DMS114 treated with DMSO at 0.1 percent for 48 hours (cell line): ENCODE measurements around the gene PARD3.

Experiments used
- DNase-seq: peaks from one replicate; lab custom pipeline; 2025; ENCODE audit not compliant: unreplicated experiment; lab: John Stamatoyannopoulos, UW

Gene PARD3

GRCh38 chr10:34627741-34628140 is 187.4 kb downstream of the PARD3 start:
- DNase-seq = no peak

- DNase-seq = no peak
Observed at GRCh38 chr10:34627331-34627730, 187.8 kb downstream of the PARD3 start.

GRCh38 chr10:34626158-34626880 is 188.8 kb downstream of the PARD3 start:
- no peak for DNase-seq

GRCh38 chr10:34624323-34625153 is 190.6 kb downstream of the PARD3 start:
- no peak for DNase-seq

DNA sequence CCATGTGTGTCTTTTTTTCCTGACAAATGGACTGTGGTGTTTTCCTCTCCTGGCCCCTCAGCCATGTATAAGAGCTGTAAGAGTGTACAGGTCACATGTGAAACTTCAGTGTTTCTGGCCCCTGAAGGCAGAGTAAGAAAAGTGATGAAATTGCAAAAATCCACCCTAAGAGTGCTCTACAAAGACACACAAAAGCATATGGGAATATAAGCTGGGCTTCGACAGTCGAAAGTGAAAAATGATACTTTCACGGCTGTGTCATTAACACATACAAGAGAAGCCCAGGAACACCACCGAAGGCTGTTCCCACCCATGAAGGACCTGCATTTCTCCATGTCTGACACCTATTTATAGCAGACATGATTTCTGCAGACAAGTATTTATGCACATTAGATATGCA is 192.2 kb downstream of the PARD3 start:
- no peak for DNase-seq

GRCh38 chr10:34618611-34619010 is 196.5 kb downstream of the PARD3 start:
- DNase-seq = no peak

DNA sequence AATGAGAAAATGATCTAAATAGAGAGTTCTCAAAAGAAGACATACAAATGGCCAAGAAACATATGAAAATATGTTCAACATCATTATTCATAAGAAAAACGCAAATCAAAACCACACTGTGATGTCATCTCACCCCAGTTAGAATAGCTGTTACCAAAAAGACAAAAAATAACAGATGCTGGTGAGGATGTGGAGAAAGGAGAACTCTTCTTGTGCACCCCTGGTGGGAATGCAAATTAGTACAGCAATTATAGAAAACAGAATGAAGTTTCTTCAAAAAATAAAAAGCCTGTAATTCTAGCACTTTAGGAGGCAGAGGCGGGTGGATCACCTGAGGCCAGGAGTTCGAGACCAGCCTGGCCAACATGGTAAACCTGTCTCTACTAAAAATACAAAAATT is 199.3 kb downstream of the PARD3 start:
- no peak for DNase-seq

- no peak for DNase-seq
Observed at GRCh38 chr10:34613491-34613890, 201.6 kb downstream of the PARD3 start.

- DNase-seq = no peak
Observed at GRCh38 chr10:34612938-34613337, 202.2 kb downstream of the PARD3 start.

GRCh38 chr10:34612446-34612845 is 202.7 kb downstream of the PARD3 start:
- no peak for DNase-seq

DNA sequence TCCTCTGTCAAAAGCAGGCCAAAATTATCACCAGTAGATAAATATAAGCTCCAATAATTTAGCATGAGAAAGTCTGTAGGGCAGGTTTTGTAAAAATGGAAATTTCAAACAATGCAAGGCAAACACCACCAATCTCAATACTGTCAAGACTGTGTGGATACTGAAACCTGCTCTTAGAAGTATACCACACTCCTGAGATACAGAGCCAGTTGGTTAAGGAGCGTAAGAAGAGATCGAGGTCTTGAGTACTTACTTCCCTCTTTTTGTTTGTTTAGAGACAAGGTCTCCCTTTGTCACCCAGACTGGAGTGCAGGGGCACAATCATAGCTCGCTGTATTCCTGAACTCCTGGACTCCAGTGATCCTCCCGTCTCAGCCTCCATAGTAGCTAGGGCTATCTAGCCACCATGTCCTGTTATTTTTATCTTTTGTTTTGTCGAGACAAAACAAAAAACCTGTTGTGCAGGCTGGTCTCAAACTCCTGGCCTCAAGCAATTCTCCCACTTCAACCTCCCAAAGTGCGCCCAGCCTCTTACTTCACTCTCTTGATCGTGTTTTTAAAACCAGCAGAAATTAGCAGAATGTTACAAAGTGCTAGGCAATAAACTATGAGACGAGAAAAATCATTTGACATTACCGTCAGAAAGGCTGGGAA is 205.7 kb downstream of the PARD3 start:
- no peak for DNase-seq

DNA sequence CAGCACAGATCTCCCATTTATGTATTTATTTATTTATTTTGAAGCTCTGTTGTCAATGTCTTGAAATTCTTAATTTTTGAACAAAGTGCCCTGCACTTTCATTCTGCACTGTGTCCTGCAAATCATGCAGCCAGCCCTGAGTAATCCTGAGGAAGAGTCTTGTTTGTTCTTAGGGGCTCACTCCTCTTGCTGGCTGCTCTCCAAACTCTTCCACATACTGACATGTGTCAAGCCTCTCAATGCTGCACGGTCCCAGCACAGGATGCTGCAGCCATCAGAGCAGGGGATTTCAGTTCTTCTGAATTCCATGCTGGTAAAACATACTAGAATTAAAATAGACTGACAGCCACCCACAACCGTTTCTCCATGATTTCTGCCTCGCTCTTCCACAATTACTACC is 207.2 kb downstream of the PARD3 start:
- no peak for DNase-seq

GRCh38 chr10:34606890-34607289 is 208.2 kb downstream of the PARD3 start:
- DNase-seq = no peak

DNA sequence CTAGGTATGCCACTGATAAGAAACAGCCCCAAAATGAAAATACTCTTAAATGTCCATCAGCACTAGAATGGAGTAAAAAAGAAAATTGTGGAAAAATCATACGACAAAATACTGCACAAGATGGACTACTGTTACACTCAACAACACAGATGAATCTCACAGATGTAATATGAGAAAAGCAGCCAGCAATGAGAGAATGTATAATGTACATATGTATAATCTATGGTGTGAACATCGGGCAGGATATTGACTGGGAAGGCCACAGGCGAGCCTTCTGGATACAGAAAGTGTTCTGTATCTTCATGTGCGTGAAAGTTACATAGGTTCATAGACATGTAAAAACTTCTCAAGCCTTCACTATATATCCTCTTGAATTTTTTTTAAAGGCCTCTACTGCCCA is 212.6 kb downstream of the PARD3 start:
- DNase-seq = no peak

DNA sequence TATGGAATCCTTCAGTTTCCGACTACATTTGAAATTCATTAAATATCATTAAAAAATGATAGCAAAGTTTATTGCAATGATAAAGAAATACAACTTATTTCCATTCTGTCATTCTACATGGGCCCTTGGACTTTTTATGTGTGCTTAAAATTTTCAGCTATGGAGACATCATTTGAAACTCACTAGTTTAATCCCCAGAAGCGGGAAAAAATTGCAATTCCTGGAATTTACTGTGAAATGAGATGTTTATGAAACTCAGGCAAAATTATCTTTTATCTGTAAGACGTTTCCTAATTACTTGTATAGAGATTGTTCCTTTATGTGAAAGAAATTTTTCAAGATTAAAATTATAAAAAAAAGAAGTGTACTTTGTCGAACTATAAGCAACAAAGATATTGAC is 213.4 kb downstream of the PARD3 start:
- no peak for DNase-seq

- no peak for DNase-seq
Observed at GRCh38 chr10:34599026-34599795, 215.9 kb downstream of the PARD3 start.

GRCh38 chr10:34596351-34596750 is 218.7 kb downstream of the PARD3 start:
- DNase-seq = no peak

- DNase-seq = no peak
Observed at GRCh38 chr10:34593930-34594329, 221.2 kb downstream of the PARD3 start.

GRCh38 chr10:34593374-34593890 is 221.7 kb downstream of the PARD3 start:
- DNase-seq = no peak

- DNase-seq = no peak
Observed at GRCh38 chr10:34590793-34591192, 224.3 kb downstream of the PARD3 start.

DNA sequence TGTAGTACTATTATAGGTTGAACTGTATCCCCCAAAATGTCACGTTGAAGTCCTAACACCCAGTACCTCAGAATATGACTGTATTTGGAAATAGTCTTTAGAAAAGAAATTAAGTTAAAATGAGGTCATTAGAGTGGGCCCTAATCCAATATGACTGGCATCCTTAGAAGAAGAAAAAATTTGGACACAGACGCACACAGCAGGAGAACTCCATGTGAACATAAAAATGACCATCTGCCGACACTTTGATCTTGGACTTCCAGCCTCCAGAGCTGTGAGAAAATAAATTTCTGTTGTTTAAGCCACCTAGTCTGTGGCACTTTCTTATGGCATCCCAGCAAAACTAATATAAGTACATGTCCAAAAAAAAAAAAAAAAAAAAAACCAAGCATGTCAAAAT is 225.8 kb downstream of the PARD3 start:
- no peak for DNase-seq
